GM19035 (cell line): Measurements from ENCODE around the gene FAM47A.

Experiments
- ATAC-seq: cut with Tn5 transposase; IDR thresholded peaks from one replicate; pipeline ENCODE4 v1.9.1; 2021; ENCODE audit not compliant: unreplicated experiment

Gene FAM47A

DNA sequence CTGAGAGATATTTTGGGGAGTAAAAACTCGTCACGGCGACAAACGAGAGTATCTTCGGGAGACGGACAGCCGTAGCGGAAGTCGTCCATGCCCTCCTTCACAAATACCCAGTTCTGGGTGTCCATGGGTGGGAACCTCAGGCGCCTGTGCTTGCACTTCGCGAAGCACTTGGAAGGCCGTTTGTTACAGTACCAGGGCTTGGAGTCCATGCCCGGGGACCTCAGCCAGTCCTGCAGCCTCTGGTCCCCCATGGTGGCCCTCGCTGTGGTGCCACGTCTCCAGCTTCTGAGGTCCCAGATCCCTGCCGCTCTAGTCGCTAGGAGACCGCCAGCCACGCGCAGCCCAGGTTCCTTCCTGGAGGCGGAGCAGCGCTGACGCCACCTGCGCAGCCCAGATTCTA lies at the start of gene FAM47A:
TSS of gene FAM47A (minus strand) at position 287 of the 400 bp plus-strand sequence. CDS start at position 251, 36 bp downstream.
- ATAC-seq: no peak

- ATAC-seq: no peak
Measured at GRCh38 chrX:34147345-34147744, 15.2 kb upstream of the FAM47A start.

DNA sequence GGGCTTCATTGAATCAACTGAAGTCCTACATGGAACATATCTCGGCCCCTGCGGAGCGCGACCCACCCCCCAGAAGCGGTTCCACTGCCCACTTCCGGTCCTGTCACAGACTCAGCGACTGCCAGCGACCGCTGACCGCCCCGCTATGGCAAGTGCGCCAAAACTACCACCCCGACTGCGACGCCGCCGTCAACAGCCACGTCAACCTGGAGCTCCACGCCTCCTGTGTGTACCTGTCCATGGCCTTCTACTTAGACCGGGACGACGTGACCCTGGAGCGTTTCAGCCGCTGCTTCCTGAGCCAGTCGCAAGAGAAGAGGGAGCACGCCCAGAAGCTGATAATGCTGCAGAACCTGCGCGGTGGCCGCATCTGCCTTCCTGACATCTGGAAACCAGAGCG lies 14.8 kb upstream of the FAM47A start:
- ATAC-seq: no peak

- no peak for ATAC-seq
Measured at GRCh38 chrX:34144246-34144645, 12.1 kb upstream of the FAM47A start.

DNA sequence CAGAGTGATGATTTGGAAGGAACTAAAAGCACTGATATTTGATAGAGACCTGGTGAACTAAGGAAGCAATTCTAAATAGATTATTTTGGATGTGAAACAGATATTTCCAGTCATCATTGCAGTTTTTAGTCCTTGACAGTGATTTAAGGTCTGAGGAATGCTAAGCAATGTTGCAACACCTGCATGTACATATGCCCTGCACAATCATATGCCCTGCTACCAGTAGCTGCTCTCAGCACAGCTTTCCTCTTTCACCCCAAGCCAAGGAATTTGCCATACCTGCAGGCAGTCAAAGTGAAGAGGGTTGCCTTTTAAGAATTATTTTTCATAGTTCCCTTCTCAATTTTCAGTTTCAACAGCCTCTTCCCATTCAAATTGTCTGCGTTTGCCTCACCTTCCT lies 8.7 kb upstream of the FAM47A start:
- no peak for ATAC-seq

DNA sequence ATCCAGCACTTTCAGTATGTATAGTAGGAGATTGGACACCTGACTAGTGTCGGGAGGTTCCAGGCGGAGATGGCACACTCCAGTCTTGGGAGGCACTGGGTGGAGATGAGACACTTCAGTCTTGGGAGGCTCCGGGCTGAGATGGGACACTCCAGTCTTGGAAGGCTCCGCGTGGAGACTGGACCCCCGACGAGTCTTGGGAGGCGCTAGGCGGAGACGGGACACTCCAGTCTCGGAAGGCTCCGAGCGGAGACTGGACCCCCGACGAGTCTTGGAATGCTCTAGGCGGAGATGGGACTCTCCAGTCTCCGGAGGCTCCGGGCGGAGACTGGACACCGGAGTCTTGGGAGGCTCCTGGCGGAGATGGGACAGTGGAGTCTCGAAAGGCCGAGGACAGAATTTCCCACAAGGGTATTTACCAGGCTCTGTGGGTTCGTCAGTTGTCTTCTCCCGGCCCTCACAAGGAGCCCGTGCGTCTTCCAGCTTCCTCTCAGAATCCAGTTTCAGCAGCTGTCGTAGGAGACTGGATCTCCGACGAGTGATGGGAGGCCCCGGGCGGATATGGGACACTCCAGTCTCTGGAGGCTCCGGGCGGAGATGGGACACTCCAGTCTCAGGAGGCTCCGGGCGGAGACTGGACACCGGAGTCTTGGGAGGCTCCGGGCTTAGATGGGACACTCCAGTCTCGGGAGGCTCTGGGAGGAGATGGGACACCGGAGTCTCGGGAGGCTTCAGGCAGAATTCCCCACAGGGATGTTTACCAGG lies 952 bp downstream of the FAM47A start:
- ATAC-seq: no peak

DNA sequence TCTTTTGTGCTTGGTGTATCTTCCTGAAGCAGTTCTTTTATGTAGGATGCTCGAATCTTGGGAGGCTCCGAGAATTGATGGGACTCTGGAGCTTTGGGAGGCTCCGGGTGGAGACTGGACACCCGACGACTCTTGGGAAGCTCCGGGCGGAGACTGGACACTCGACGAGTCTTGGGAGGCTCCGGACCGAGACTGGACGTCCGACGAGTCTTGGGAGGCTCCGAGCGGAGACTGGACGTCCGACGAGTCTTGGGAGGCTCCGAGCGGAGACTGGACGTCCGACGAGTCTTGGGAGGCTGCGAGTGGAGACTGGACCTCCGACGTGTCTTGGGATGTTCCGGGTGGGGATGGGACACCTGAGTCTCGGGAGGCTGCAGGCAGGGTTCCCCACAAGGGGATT lies 1.6 kb downstream of the FAM47A start:
- ATAC-seq: no peak

- no peak for ATAC-seq
Measured at GRCh38 chrX:34126011-34126410, 6.1 kb downstream of the FAM47A start.

- ATAC-seq: no peak
Measured at GRCh38 chrX:34119122-34119521, 13.0 kb downstream of the FAM47A start.

DNA sequence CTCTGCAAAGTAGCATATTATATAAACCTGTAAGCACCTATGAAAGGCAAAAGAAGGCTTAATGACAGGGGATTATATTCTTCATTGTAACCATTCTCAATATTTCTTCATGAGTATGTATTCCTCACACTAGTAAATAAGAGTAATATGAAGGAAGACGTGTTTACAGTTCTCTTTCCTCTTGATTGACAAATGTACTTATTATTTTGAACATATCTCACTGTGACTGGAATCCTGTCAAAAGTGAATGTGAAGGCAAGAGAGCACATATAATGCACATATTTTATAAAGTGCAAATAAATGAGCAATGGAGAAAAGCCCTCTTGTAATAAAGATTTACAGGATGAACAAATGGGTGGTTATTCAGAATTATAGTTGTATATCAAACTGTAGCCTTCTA lies 19.7 kb downstream of the FAM47A start:
- no peak for ATAC-seq
